Natural killer cell (primary cell): ENCODE data around the gene MYPOP. TPM values are rescaled to one million over a fixed set of nuclear protein-coding genes. Genes with fewer than 3 reads are reported as not detected.

Experiments
- ATAC-seq, 3 donors: fragments of 150-1000 bp in 2 of 3; fragments of 200-7000 bp in 1 of 3; cut with Tn5 transposase; 1 replicate in 1 of 3; 2 replicates in 2 of 3; pipeline ENCODE4 v1.10.0; 2021; ENCODE audit warnings: mild to moderate bottlenecking in 2 of 3, moderate library complexity in 2 of 3
- DNase-seq, 2 donors: peaks; one replicate each; pipeline versions ENCODE4 v3.0.0 to v3.0.0-alpha.2; 2013 to 2021; ENCODE audit warnings: mixed read lengths in 1 of 2
- H3K27ac ChIP-seq: one replicate; pipeline ENCODE4 v1.5.1; 2013; ENCODE audit warnings: mild to moderate bottlenecking, low read length
- H3K27me3 ChIP-seq: one replicate; pipeline ENCODE4 v1.6.1; 2013; ENCODE audit warnings: low read length; ENCODE audit not compliant: control insufficient read depth, insufficient read depth
- H3K36me3 ChIP-seq: one replicate; pipeline ENCODE4 v1.6.1; 2013; ENCODE audit warnings: low read length; ENCODE audit not compliant: control insufficient read depth, insufficient read depth
- H3K4me1 ChIP-seq: one replicate; pipeline ENCODE4 v1.6.1; 2013; ENCODE audit warnings: low read length; ENCODE audit not compliant: control insufficient read depth, insufficient read depth
- H3K4me3 ChIP-seq: one replicate; pipeline ENCODE4 v1.5.1; 2013; ENCODE audit warnings: low read length
- H3K9me3 ChIP-seq: one replicate; pipeline ENCODE4 v1.6.1; 2013; ENCODE audit warnings: low read length; ENCODE audit not compliant: control insufficient read depth, insufficient read depth
- H3K27ac Mint-ChIP-seq, 2 donors: one replicate each; pipeline ENCODE4 v1.8.0; 2022; ENCODE audit warnings: mild to moderate bottlenecking in 2 of 2, mixed read lengths in 2 of 2, moderate library complexity in 1 of 2
- H3K27me3 Mint-ChIP-seq, 2 donors: one replicate each; pipeline ENCODE4 v1.8.0; 2022; ENCODE audit warnings: low read depth in 2 of 2, mixed read lengths in 2 of 2
- H3K36me3 Mint-ChIP-seq: one replicate; pipeline ENCODE4 v1.8.0; 2022; ENCODE audit warnings: mixed read lengths
- H3K4me1 Mint-ChIP-seq, 2 donors: one replicate each; pipeline ENCODE4 v1.8.0; 2022; ENCODE audit warnings: mixed read lengths in 2 of 2
- H3K4me3 Mint-ChIP-seq: one replicate; pipeline ENCODE4 v1.8.0; 2022; ENCODE audit warnings: mild to moderate bottlenecking, moderate library complexity, mixed read lengths
- H3K9me3 Mint-ChIP-seq, 2 donors: one replicate each; pipeline ENCODE4 v1.8.0; 2022; ENCODE audit warnings: mixed read lengths in 2 of 2
- CTCF ChIP-seq: fragments of 200-600 bp; IDR thresholded peaks from one replicate; pipeline ENCODE4 v1.8.0; 2022; ENCODE audit warnings: antibody characterized with exemption
- WGBS: methylation state at CpG from one replicate; pipeline ENCODE4 v1.1.7; 2013; ENCODE audit warnings: missing lambda C conversion rate; ENCODE audit not compliant: insufficient coverage; 5-methylcytosine and 5-hydroxymethylcytosine counted together
- intact Hi-C: fragments of 100-400 bp; cut with micrococcal nuclease; formaldehyde crosslinking; loops from one replicate; pipeline ENCODE4 v1.14.2; 2022
- total RNA-seq, 4 donors: library from RNA; stranded (reverse); fragments of 120-200 nt in 1 of 4; gene quantifications; one replicate each; pipeline versions ENCODE4 v1.2.3 to v1.2.4, GENCODE V29; 2013 to 2022

Gene MYPOP
- total RNA-seq, 3 donors from 2014 or later (not counting 1 experiment from before 2014, with no cell fraction given) = 7.0 to 8.4 (median 7.2) TPM

GRCh38 chr19:45913874-45914830 is 11.7 kb upstream of the MYPOP start, which contains the start of gene NANOS2:
Gene NANOS2, minus strand, starts transcription at chr19:45914778. Its CDS starts 85 bp downstream, at chr19:45914693.
- no peaks in the 10 kb centered on the region for H3K36me3 Mint-ChIP-seq
- H3K27me3 Mint-ChIP-seq = peaks cover 24% of the 10 kb centered on the region in 2 donors
- no peaks in the 10 kb centered on the region for H3K36me3 ChIP-seq
- TF ChIP-seq CTCF = no peak
- ATAC-seq (no peak), DNase-seq (no peak)
- H3K4me3 Mint-ChIP-seq = no peak within 1 kb of the TSS
- intact Hi-C loops = no loop called here
- no peak within 1 kb of the TSS for H3K27ac Mint-ChIP-seq
- no peak within 1 kb of the TSS for H3K27ac ChIP-seq
- no peaks in the 10 kb centered on the region for H3K27me3 ChIP-seq
- no peaks in the 10 kb centered on the region for H3K9me3 Mint-ChIP-seq
- no peaks in the 10 kb centered on the region for H3K9me3 ChIP-seq
- WGBS = 64% methylated on average over 44 of the region's 44 CpGs
- no peaks in the 10 kb centered on the region for H3K4me1 ChIP-seq
- no peaks in the 10 kb centered on the region for H3K4me1 Mint-ChIP-seq
- no peak within 1 kb of the TSS for H3K4me3 ChIP-seq

GRCh38 chr19:45911291-45911690 is 8.9 kb upstream of the MYPOP start:
- H3K27me3 ChIP-seq = no peaks in the 10 kb centered on the region
- DNase-seq (no peak), ATAC-seq (no peak)
- H3K9me3 ChIP-seq = no peaks in the 10 kb centered on the region
- no peak overlapping the region for H3K27ac ChIP-seq
- H3K4me1 Mint-ChIP-seq = no peaks in the 10 kb centered on the region
- WGBS = 84% methylated on average over 8 of the region's 8 CpGs
- TF ChIP-seq CTCF = no peak
- intact Hi-C loops = no loop called here
- no peak overlapping the region for H3K4me3 Mint-ChIP-seq
- H3K9me3 Mint-ChIP-seq = no peaks in the 10 kb centered on the region
- no peak overlapping the region for H3K4me3 ChIP-seq
- no peak overlapping the region for H3K27ac Mint-ChIP-seq
- peaks cover 21 to 24% of the 10 kb centered on the region in 2 donors for H3K27me3 Mint-ChIP-seq
- no peaks in the 10 kb centered on the region for H3K4me1 ChIP-seq
- no peaks in the 10 kb centered on the region for H3K36me3 Mint-ChIP-seq
- no peaks in the 10 kb centered on the region for H3K36me3 ChIP-seq

- Histone ChIP-seq H3K9me3 (no peaks in the 10 kb centered on the region), H3K27me3 (no peaks in the 10 kb centered on the region), H3K4me1 (no peaks in the 10 kb centered on the region), H3K27ac (no peak overlapping the region), H3K36me3 (no peaks in the 10 kb centered on the region), H3K4me3 (no peak overlapping the region)
- ATAC-seq = no peak
- Mint-ChIP-seq H3K4me3 (no peak overlapping the region), H3K4me1 (no peaks in the 10 kb centered on the region), H3K27me3 (peaks cover 19 to 22% of the 10 kb centered on the region in 2 donors), H3K27ac (no peak overlapping the region), H3K36me3 (no peaks in the 10 kb centered on the region), H3K9me3 (no peaks in the 10 kb centered on the region)
- no peak for TF ChIP-seq CTCF
- 81% methylated on average over 5 of the region's 5 CpGs for WGBS
- intact Hi-C loops = no loop called here
- no peak for DNase-seq
Measured at GRCh38 chr19:45908956-45909355, 6.5 kb upstream of the MYPOP start.
